Esophagus squamous epithelium (tissue), 4 donors: Measurements from ENCODE around the gene SUOX.

Experiments used
- CTCF ChIP-seq, 6 experiments: fragments of 450-650 bp in 4 of 6; fragments of 200-600 bp in 2 of 6; sonication (generic) in 2 of 6; IDR thresholded peaks; one replicate each; pipeline ENCODE4 v1.5.1; 2016 to 2019; ENCODE audit warnings: antibody characterized with exemption in 6 of 6, mild to moderate bottlenecking in 4 of 6, moderate library complexity in 4 of 6
- POLR2A ChIP-seq, 4 donors: fragments of 450-650 bp; IDR thresholded peaks; one replicate each; pipeline ENCODE4 v1.6.1; 2017; ENCODE audit warnings: antibody characterized with exemption in 4 of 4, mild to moderate bottlenecking in 4 of 4, moderate library complexity in 3 of 4

GRCh38 chr12:55982319-55982936, 14.6 kb upstream of the SUOX start:
- TF ChIP-seq CTCF (IDR thresholded peaks at IDR 0.05), result no peak
- no peak for TF ChIP-seq POLR2A (IDR thresholded peaks at IDR 0.05)
